OCI-M2 (cell line): ENCODE measurements around the gene FAM53B.

ENCODE experiments used
- DNase-seq: peaks from one replicate; lab custom pipeline; 2025; ENCODE audit not compliant: unreplicated experiment; lab: John Stamatoyannopoulos, UW

Gene FAM53B

DNA sequence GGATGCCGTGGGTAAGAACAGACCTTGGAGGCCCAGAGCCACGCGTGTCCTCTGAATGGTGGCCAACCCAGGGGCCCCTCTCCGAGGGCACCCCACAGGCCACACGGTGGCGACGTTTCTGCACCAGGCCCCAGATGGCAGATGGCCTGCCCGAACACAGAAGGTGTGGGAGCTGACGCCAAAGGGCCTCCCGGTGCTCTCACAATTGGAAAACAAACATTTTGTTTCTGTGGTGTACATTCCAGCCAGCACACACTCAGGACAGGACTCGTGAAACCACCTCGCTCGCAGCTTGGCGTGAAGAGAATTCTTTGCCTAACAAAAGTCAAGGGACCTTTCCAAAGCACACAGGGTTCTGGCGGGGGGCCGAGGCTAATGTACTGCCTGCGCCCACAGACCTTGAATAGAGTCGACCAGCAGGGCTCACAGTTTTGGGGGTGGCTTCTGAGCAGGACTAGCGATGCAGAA is 112.1 kb downstream of the FAM53B start:
- no peak for DNase-seq

DNA sequence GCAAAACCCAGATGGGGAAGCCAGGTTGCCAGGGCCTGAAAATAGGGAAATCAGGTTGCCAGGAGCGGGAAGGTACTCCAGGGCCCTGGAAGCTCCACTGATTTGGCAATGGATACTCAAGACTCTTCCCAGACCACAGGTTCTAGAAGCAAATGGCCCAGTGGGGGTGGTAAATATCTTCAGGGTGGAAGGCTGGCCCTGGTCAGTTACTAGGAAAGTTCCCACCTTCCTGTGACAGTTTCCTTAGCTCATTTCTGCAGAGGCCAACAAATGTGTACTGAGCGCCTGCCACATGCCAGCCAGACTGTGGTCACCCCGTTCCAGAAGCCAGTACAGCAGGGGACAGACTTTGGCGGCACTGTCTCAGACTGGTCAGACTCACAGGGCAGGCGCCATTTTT is 113.6 kb downstream of the FAM53B start:
- DNase-seq, result no peak

DNA sequence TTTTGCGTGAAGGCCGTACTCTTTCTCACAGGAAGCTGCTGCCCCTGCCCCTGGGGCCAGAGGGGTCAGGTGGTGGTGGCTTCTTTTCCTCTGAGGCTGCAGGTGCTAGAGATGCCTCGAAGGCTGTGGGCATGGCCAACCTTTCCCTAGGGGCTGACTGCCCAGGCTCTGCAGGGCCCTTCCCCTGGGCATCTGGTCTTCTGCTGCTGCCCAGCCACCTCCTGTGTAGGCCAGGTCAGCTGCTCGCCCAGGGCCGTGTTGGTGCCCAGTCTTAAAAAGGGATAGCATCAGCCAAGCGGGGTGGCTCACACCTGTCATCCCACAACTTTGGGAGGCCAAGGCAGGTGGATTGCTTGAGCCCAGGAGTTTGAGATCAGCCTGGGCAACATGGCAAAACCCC is 114.3 kb downstream of the FAM53B start:
- no peak for DNase-seq

DNA sequence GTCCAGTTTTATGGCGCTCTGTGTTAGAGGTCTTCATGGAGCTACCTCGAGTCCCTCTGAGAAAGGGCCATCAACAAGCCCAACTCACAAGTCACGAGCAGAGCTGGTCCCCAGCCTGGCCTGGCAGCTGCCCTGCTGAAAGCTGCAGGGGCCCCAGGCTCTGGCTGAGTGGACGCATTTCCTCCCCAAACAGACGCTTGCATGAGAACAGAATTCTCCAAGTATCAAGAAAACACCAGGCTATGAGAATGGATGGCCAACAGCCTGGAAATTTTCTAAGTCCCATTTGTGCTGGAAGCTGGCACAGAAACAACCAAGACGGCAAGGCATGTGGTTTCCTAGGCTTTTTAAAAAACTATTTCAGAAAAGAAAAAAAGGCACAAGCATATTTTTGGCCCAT is 114.8 kb downstream of the FAM53B start:
- DNase-seq, result no peak

DNA sequence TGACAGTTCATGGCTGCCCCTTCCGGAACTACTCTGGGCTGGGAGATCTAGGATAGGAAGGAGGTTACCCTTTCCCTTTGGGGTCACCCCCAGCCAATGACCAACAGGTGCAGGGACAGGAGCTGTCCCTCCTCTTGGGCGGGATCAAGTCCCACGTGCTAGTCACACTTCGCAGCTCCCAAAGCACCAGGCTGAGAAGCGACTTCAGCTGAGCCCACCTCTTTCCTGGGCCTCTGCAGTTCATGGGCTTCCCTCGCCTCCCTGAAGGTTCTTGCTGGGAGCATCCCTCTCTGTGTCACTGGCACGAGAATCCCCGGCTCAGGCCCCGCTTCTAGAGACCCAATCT is 115.5 kb downstream of the FAM53B start:
- no peak for DNase-seq

- peak; percentile 31 for DNase-seq
Observed at GRCh38 chr10:124627866-124628675, 116.1 kb downstream of the FAM53B start.

- no peak for DNase-seq
Observed at GRCh38 chr10:124626759-124627380, 117.3 kb downstream of the FAM53B start.

- no peak for DNase-seq
Observed at GRCh38 chr10:124625831-124626238, 118.3 kb downstream of the FAM53B start.

GRCh38 chr10:124624895-124625294 is 119.3 kb downstream of the FAM53B start:
- DNase-seq, result no peak

GRCh38 chr10:124624466-124624865 is 119.7 kb downstream of the FAM53B start:
- DNase-seq, result no peak

DNA sequence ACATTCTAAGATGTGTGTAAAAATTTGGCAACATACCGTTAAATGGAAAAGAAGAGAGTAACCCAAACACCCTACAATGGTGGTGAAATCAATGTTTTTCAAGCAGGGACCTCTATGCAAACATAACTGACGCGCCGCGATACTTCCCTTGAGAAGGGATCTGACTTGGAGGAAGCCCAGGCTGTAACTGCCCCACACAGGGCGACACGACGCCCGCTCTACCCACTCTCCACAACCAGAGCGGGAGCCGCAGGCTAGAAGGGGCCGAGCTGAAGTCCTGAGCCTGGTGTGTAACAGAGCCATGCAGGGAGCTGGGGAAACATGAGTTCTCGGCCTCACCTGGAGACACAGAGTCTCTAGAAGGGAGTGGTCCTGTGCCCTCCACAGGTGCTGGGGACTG is 120.2 kb downstream of the FAM53B start:
- no peak for DNase-seq

DNA sequence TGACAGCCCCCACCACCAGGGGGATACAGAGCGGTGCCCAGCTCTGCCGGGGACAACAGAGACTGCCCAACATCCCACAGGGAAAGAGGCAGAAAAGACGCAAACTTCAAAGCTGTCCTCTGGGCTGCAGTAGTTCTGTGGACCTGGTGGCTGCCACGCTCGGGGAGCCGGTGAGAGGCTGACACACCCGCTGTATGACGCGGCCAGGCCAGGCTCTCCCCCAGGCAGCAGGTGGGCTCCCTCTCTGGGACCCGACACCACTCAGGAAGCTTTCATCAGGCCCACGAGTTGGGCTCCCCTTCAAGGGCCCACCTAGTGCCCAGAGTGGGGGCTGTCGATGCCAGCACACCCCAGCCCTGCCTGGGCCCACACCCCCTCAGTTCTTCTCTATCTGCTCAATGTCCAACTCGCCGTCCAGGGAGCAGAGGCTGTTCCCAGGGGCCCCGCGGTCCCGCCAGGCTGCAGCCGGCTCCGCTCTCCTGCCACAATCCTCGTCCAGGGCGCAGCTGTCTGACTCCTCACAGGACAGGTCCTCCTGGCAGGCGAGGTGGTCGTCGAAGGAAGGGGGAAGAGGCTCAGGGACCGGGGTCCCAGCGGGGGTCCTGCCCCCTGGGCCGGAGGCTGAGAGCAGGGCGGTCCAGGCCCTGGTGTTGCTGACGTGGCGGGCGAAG is 121.2 kb downstream of the FAM53B start:
- no peak for DNase-seq

GRCh38 chr10:124622158-124622557 is 122.0 kb downstream of the FAM53B start:
- DNase-seq, result no peak

GRCh38 chr10:124621637-124622036 is 122.5 kb downstream of the FAM53B start:
- no peak for DNase-seq

DNA sequence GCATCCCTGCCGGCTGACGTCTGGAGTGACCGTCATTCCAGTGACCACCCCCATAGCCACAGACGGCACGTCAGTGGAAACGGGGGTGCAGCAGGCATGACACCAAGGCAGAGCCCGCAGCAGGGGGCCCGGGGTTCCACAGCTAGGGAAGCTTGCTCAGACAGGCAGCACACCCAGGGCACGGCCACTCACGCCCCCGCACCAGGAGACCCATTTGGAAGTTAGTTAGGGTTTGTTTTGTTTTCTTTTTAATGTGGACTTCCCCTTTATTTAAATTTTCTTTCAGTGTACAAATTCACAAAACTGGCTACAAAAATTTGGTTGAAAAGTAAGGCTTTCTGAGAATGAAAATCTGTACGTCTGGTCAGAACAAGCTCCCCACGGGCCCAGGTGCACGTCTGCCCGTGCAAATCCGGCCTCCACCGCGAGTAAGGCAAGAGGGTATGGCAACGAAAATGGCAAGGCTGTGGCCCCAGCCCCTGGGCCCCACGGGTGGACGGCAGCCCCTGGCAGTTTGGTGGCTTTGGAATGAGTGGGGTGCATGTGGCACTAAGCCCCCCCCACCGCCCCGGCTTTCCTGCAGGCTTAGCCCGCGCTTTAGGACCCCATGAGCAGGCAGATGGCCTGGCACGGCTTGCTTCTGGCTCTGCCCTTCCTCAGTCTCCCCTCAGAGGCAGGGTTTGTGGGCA is 124.2 kb downstream of the FAM53B start:
- DNase-seq, result no peak

- DNase-seq, result no peak
Observed at GRCh38 chr10:124619195-124619594, 125.0 kb downstream of the FAM53B start.

DNA sequence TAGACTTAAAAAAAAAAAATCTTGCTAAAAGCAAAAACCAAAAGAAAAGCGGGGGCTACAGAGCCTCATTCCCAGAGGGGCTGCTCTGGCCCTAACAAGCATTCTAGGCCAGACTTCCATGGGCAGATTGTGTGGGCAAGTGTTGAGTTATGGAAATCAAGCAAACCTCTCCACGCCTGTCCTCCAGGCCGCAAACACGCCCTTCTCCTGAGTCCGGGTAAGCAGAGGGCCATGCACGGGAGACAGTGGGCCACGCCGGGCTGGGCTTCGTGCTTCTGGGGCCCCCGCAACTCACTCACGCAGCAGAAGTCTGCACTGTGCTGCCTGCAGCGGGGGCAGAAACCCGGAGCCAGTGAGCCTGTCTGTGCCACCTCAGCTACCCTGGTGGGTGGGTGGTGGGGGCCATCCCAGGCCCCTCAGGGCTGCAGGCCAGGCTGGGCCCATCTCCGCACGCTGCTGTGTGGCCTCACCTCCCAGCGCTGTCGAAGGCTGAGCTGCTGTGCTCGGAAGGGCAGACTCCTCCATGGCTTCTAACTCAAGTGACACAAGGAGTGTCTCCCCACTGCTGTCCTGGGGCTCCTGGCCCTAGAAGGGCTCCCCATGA is 125.6 kb downstream of the FAM53B start:
- DNase-seq, result no peak

- no peak for DNase-seq
Observed at GRCh38 chr10:124616836-124617130, 127.4 kb downstream of the FAM53B start.

DNA sequence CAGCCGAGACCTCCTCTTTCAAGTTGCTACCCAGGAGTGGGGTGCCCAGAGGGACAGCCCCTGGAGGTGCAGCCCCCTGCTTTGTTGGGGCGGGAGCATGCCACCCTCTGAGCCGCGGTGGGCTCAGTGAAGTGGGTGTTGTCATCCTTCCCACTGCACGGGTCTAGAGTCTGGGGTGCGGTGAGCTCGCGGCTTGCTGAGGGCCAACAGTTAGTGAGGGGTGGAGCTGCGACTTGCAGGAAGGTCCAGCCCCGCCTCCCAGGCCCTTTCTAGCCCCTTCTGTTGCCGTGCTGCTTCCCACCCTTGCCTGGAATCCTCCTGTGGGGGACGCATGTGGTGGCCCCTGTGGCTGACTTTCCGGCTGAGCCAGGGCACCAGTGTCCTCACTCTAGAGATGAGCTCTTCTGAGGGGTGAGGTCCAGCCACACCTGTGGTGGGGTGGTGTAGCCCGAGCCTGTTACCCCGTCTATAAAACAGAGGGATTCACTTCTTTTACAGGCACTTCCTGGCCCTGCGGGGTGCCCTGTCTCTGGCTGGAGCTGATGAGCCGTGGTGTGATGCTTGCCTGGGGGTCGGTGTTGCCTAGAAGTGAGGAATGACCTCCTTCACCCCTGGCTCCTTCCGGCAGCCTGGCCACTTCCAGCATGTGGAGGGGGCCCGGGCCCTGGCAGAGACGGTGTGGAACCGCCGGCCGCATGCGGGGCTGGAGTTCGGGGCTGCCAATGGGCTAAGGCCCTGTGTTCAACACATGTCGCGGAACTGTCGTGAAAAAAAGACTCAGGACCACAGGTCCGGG is 127.9 kb downstream of the FAM53B start:
- DNase-seq, result no peak

DNA sequence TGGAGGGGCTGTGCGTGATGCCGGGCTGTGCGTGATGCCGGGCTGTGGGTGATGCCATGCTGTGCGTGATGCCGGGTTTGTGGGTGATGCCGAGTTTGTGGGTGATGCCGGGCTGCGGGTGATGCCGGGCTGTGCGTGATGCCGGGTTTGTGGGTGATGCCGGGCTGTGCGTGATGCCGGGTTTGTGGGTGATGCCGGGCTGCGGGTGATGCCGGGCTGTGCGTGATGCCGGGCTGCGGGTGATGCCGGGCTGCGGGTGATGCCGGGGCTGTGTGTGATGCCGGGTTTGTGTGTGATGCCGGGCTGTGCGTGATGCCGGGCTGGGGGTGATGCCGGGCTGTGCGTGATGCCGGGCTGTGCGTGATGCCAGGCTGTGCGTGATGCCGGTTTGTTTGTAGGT is 128.9 kb downstream of the FAM53B start:
- no peak for DNase-seq
